ENCODE measurements around the gene SFXN5. TPM values are rescaled to one million over a fixed set of nuclear protein-coding genes. Genes with fewer than 3 reads are reported as not detected.

SFXN5 gene
- polyA plus RNA-seq, 2 of the 4 experiments (the other 2 are of a cell fraction): 16.7 to 19.6 TPM

GRCh38 chr2:73009177-73009839, 62.2 kb downstream of the SFXN5 start:
- FAIRE-seq: no peak
- ATAC-seq: no peak
- no peak overlapping the region for H3K4me3 ChIP-seq
- ChIA-PET POLR2A (no interaction called here), CTCF (interaction anchor here (1.6 to 2.6 kb wide), 3 partner anchors 12 to 117 kb away, joined by 3 to 13 read pairs (median 6); no protein-coding TSS in a partner anchor)
- no peak overlapping the region for H3K27ac ChIP-seq
- no peak overlapping the region for H3K4me2 ChIP-seq
- TF ChIP-seq CBX8 (IDR thresholded peaks at IDR 0.05) (no peak), TFCP2L1 (CRISPR knock-in tag; IDR thresholded peaks at IDR 0.05) (no peak), KDM1A (IDR thresholded peaks at IDR 0.05; ENCODE audit: low read depth) (no peak), EP300 (IDR thresholded peaks at IDR 0.05) (no peak), FOSB (CRISPR knock-in tag; IDR thresholded peaks at IDR 0.05) (no peak), NR3C1 (IDR thresholded peaks at IDR 0.05) (no peak)
- TF ChIP-seq, protein P1, sequence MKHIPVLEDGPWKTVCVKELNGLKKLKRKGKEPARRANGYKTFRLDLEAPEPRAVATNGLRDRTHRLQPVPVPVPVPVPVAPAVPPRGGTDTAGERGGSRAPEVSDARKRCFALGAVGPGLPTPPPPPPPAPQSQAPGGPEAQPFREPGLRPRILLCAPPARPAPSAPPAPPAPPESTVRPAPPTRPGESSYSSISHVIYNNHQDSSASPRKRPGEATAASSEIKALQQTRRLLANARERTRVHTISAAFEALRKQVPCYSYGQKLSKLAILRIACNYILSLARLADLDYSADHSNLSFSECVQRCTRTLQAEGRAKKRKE (CRISPR knock-in tag; IDR thresholded peaks at IDR 0.05; ENCODE audit: low read depth): no peak
- TF ChIP-seq, protein P2, sequence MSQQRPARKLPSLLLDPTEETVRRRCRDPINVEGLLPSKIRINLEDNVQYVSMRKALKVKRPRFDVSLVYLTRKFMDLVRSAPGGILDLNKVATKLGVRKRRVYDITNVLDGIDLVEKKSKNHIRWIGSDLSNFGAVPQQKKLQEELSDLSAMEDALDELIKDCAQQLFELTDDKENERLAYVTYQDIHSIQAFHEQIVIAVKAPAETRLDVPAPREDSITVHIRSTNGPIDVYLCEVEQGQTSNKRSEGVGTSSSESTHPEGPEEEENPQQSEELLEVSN (IDR thresholded peaks at IDR 0.05; ENCODE audit: borderline replicate concordance, low read depth): no peak
- WGBS (ENCODE audit: missing lambda C conversion rate): 91% methylated on average over 7 of the region's 7 CpGs
- no peaks in the 10 kb centered on the region for H3K9me3 ChIP-seq
- DNase-seq (ENCODE audit: low read depth in 1 of 2, low spot score in 1 of 2): no peak
- H3K4me1 ChIP-seq: no peaks in the 10 kb centered on the region

GRCh38 chr2:73008766-73009135, 62.8 kb downstream of the SFXN5 start:
- FAIRE-seq: no peak

DNA sequence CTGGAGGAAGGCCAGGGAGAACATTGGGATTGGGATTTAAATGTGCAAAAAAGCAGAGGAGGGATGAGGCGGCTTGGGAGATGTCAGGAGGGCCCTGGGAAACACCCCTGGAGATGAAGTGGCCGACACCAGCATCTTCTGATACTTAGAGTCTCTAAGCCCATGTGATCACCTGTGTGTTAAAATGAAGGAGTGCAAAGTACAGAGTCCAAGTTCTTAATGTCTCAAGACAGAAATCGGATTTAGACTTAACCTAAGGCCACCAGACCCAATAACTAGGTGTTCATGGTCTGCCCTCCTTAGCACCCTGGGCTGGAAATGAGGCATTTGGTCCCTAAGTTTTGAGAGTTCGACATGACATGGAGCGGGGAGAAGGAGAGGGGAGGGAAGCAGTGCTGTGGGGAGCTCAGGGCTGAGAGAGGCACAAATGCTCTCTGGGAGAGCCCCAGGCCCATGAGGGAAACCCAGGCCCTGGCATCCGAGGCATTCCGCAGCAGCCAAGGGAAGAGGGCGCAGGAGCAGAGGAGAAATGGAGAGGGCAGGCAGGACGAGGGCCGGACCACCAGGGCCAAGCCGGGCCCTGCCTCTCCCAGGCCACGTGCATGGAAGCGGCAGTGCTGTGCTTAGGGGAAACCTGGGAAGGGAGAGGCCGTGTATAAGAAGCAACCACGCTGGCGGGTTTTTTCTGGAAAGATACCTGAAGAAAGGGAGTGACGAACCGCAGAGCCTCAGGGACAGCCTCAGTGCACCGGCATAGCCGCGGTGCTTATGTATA, 63.3 kb downstream of the SFXN5 start:
- H3K4me3 ChIP-seq: no peak overlapping the region
- FAIRE-seq (no peak), ATAC-seq (no peak), DNase-seq (ENCODE audit: low read depth in 1 of 2, low spot score in 1 of 2) (no peak)
- no peak overlapping the region for H3K27ac ChIP-seq
- H3K9me3 ChIP-seq: no peaks in the 10 kb centered on the region
- TF ChIP-seq HES2 (IDR thresholded peaks at IDR 0.05) (no peak), EP300 (IDR thresholded peaks at IDR 0.05) (no peak), FOSB (CRISPR knock-in tag; IDR thresholded peaks at IDR 0.05) (no peak), CHD2 (IDR thresholded peaks at IDR 0.05; ENCODE audit: low read length, partially characterized antibody) (no peak), FOXS1 (CRISPR knock-in tag; IDR thresholded peaks at IDR 0.05) (no peak), BCL3 (IDR thresholded peaks at IDR 0.05) (no peak), POLR2A (IDR thresholded peaks at IDR 0.05; ENCODE audit: low read length) (no peak), MYC (IDR thresholded peaks at IDR 0.05; ENCODE audit: borderline replicate concordance, low read length) (no peak), CBX2 (IDR thresholded peaks at IDR 0.05; ENCODE audit: borderline replicate concordance, low read depth) (no peak), CTCF (IDR thresholded peaks at IDR 0.05) (no peak)
- H3K4me2 ChIP-seq: no peak overlapping the region
- H3K4me1 ChIP-seq: no peaks in the 10 kb centered on the region
- WGBS (ENCODE audit: missing lambda C conversion rate): 92% methylated on average over 21 of the region's 21 CpGs
- POLR2A ChIA-PET: no interaction called here
- CTCF ChIA-PET: interaction anchor here (2.5 to 2.6 kb wide), 2 partner anchors 11 to 14 kb away, joined by 6 to 13 read pairs; no protein-coding TSS in a partner anchor

More at GRCh38 chr2:73008766-73009135, 62.8 kb downstream of the SFXN5 start:
- no peak overlapping the region for H3K4me2 ChIP-seq
- no peak overlapping the region for H3K4me3 ChIP-seq
- ChIA-PET CTCF (interaction anchor here (2.5 to 2.6 kb wide), 2 partner anchors 12 to 14 kb away, joined by 6 to 13 read pairs; no protein-coding TSS in a partner anchor), POLR2A (no interaction called here)
- 88% methylated on average over 9 of the region's 9 CpGs for WGBS (ENCODE audit: missing lambda C conversion rate)
- H3K9me3 ChIP-seq: no peaks in the 10 kb centered on the region
- no peak overlapping the region for H3K27ac ChIP-seq
- TF ChIP-seq MAZ (IDR thresholded peaks at IDR 0.05; ENCODE audit: borderline replicate concordance, low read depth, low read length) (no peak), HES2 (IDR thresholded peaks at IDR 0.05) (no peak), CBX2 (IDR thresholded peaks at IDR 0.05; ENCODE audit: borderline replicate concordance, low read depth) (no peak), ZFP36 (IDR thresholded peaks at IDR 0.05; ENCODE audit: borderline replicate concordance, partially characterized antibody) (no peak), HEYL (CRISPR knock-in tag; IDR thresholded peaks at IDR 0.05) (no peak), SMC3 (IDR thresholded peaks at IDR 0.05) (no peak), RNF2 (IDR thresholded peaks at IDR 0.05; ENCODE audit: borderline replicate concordance, low read depth) (no peak), NPAS2 (CRISPR knock-in tag; IDR thresholded peaks at IDR 0.05; ENCODE audit: borderline replicate concordance) (no peak), BHLHE40 (IDR thresholded peaks at IDR 0.05; ENCODE audit: low read depth, low read length) (no peak), CHD4 (IDR thresholded peaks at IDR 0.05; ENCODE audit: borderline replicate concordance) (no peak)
- DNase-seq (ENCODE audit: low read depth in 1 of 2, low spot score in 1 of 2) (no peak), ATAC-seq (no peak)
- H3K4me1 ChIP-seq: no peaks in the 10 kb centered on the region
